Right ventricle myocardium superior (tissue), 1 donor: ENCODE results near the gene TNFSF11. TPM values are rescaled to one million over a fixed set of nuclear protein-coding genes. Genes with fewer than 3 reads are reported as not detected.

ENCODE experiments used
- ATAC-seq: fragments of 200-7000 bp; cut with Tn5 transposase; one replicate; pipeline ENCODE4 v1.9.1; 2020; ENCODE audit warnings: mild to moderate bottlenecking; ENCODE audit not compliant: poor library complexity
- DNase-seq: peaks from one replicate; pipeline ENCODE4 v3.0.0-alpha.2; 2020
- intact Hi-C: fragments of 100-400 bp; cut with DNase I; formaldehyde crosslinking; loops from one replicate; pipeline ENCODE4 v1.11.2; 2022
- total RNA-seq: library from RNA; stranded (reverse); fragmentation: NEBNext Ultra II Directional; extraction: Animal tissue kit (Norgen Biotek cat#: 25700); gene quantifications from one replicate; pipeline ENCODE4 v1.2.1, GENCODE V29; 2021
- donor health status: DM: no; HTN: yes; CAD: no; lungs with severe emphysema.

TNFSF11 gene
- total RNA-seq, 1 donor from 2014 or later, result not detected

DNA sequence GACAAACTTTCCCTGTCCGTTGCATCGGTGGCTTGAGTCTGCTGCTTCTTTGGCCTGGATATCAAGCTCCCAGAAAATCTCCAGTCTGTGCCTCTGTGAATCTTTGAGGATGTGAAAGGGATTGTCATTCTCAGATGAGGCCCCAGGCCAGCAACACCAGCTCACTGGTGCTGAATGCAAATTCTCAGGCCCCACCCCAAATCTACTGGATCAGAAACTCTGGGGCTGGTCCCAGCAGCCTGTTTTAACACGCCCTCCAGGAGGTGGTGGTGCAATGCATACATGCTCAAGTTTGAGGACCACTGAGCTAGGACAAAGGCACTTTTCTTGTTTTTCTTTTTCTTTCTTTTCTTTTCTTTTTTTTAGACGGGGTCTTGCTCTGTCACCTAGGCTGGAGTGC lies 23.6 kb downstream of the TNFSF11 start:
- ATAC-seq (no peak), DNase-seq (no peak)
- intact Hi-C loops, result loop anchor here (10.0 kb wide), 1 partner anchor 1277 kb away; the partner anchor contains the start of genes CCDC122 and LACC1

DNA sequence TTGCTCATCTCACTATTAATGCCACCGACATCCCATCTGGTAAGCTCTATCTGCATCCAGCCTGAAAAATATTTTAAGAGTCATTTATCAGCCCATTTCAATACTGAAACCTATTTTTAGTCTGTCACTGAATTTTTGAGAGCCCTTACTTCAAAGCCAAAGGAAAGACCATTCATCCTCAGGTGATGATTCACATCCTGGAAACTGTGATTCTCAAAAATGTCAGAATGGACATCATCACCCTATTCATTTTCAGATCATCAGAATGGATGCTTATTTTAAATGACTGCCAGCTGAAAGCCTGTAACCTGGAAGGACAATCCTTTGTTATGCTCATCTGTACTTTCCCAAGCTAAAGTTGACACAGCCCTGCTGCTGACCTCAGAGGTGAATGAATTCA lies 27.0 kb downstream of the TNFSF11 start:
- no peak for DNase-seq
- intact Hi-C loops, result loop anchor here (10.0 kb wide), 1 partner anchor 524 kb away; no protein-coding TSS in a partner anchor
- ATAC-seq, result no peak

GRCh38 chr13:42602906-42603305 lies 29.0 kb downstream of the TNFSF11 start:
- no peak for ATAC-seq
- DNase-seq, result no peak
- intact Hi-C loops, result loop anchor here (10.0 kb wide), 1 partner anchor 522 kb away; no protein-coding TSS in a partner anchor

GRCh38 chr13:42603571-42603970 lies 29.6 kb downstream of the TNFSF11 start:
- intact Hi-C loops, result loop anchor here (10.0 kb wide), 1 partner anchor 521 kb away; no protein-coding TSS in a partner anchor
- no peak for DNase-seq
- ATAC-seq, result no peak

- no peak for ATAC-seq
- intact Hi-C loops, result loop anchor here (10.0 kb wide), 1 partner anchor 517 kb away; no protein-coding TSS in a partner anchor
- DNase-seq, result no peak
These were observed 33.6 kb downstream of the TNFSF11 start for GRCh38 chr13:42607546-42607945.

GRCh38 chr13:42610649-42611048 lies 36.7 kb downstream of the TNFSF11 start:
- DNase-seq (no peak), ATAC-seq (no peak)
- intact Hi-C loops, result no loop called here

- DNase-seq, result no peak
- intact Hi-C loops, result no loop called here
- ATAC-seq, result no peak
These were observed 37.3 kb downstream of the TNFSF11 start for GRCh38 chr13:42611086-42611779.

DNA sequence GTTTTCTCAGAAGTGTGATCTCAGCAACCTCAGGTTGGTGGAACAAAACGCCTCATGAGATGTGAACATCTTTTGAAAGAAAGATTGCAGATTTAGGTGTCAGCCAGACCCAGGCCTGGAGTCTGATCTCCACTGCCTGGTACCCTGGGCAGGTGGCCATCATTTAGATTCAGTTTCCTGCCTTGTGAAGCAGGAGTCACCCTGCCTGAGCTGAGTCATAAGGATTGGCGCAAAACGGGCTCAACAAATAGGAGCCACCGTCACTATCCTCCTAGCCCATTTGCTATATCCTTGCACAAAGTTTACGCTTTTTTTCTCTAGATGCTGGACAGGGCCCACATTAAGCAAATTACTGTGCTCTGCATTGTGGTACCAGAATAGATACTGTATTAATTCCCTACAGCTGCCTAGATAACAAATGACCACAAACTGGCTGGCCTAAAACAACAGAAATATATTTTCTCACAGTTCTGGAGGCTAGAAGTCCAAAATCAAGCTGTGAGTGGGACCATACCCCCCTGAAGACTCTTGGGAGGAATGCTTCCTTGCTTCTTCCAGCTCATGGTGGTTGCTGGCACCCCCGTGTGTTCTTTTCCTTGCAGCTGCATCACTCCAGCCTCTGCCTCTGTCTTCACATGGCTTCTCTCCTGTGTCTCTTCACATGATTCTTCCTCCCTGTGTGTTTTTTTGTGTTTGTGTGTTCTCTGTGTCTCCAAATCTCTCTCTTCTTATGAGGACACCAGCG lies 38.2 kb downstream of the TNFSF11 start:
- ATAC-seq (no peak), DNase-seq (no peak)
- intact Hi-C loops, result no loop called here

GRCh38 chr13:42614436-42615035 lies 40.6 kb downstream of the TNFSF11 start:
- DNase-seq, result no peak
- intact Hi-C loops, result no loop called here
- ATAC-seq, result no peak

- intact Hi-C loops, result no loop called here
- no peak for ATAC-seq
- no peak for DNase-seq
These were observed 41.7 kb downstream of the TNFSF11 start for GRCh38 chr13:42615691-42616090.

DNA sequence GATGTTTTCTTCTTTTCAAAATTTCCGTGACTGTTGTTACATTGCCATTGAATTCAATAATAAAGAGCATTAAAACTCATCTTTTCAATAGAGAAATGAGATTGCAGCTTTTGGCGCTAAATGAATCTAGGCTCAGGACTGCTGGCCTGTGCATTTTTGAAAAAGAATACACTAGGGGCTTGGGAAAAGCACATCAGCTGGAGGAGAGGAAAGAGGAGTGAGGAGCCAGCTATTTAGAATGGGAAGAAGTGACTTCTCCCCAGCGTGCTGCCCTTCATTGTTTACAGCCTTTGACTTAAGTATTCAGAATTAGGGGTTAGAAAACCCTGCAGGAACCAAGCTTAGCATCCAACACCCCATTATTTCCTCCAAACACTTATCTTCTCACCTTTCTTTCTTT lies 43.3 kb downstream of the TNFSF11 start:
- DNase-seq (no peak), ATAC-seq (no peak)
- intact Hi-C loops, result no loop called here

- intact Hi-C loops, result no loop called here
- ATAC-seq (no peak), DNase-seq (no peak)
These were observed 50.0 kb downstream of the TNFSF11 start for GRCh38 chr13:42623916-42624315.

- ATAC-seq, result no peak
- DNase-seq, result no peak
- intact Hi-C loops, result no loop called here
These were observed 51.7 kb downstream of the TNFSF11 start for GRCh38 chr13:42625611-42626010.

DNA sequence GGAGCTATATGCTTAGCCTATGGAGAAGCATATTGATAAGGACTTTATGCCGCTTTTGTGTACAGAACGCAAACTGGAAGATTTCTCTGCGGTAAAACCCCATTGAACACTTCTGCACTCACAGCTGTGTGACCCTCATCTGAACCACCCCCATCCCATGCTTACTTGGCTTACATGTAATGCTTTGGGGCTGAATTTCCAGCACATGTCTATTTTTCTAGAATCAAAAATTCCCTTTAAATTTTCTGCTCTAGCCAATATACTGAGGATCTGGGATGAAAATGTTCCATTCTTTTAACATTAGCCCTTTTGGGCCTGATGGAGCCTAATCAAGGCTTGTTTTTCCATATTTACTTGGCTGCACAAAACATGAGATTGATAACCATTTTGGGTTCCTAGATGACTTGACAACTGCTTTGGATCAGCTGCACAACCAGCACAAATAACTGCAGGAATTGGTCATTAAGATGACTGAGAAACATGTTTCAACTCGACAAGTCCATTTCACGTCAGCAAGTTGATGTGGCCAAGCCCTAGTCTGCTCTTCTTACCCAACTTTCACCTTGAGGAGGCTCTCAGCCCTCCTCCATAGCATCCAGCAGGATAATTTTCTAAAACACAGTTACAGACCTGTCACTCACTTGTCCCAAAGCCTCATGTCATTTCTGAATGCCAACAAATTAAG lies 52.4 kb downstream of the TNFSF11 start:
- DNase-seq (no peak), ATAC-seq (no peak)
- intact Hi-C loops, result no loop called here

DNA sequence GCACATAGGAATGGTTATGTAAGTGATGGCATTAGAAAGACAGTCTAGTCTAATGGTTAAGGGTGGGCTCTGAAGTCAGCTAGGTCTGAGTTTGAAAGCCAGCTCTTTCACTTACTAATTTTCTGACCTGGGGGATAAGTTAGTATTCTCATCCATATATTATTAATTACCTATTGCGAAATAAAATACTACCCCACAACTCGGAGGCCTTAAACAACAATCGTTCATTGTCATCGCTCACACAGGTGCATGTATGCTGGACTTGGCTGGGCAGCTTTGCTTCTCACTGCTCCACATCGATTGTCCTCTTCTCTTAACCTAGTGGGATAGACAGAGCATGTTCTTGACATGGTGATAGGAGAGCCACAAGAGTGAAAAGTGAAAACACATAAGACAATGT lies 54.7 kb downstream of the TNFSF11 start:
- ATAC-seq, result no peak
- intact Hi-C loops, result no loop called here
- no peak for DNase-seq

- DNase-seq, result no peak
- intact Hi-C loops, result no loop called here
- no peak for ATAC-seq
These were observed 57.2 kb downstream of the TNFSF11 start for GRCh38 chr13:42631181-42631580.

GRCh38 chr13:42633495-42633894 lies 59.5 kb downstream of the TNFSF11 start:
- DNase-seq (no peak), ATAC-seq (no peak)
- intact Hi-C loops, result no loop called here

- ATAC-seq, result no peak
- intact Hi-C loops, result no loop called here
- no peak for DNase-seq
These were observed 64.1 kb downstream of the TNFSF11 start for GRCh38 chr13:42638101-42638500.

DNA sequence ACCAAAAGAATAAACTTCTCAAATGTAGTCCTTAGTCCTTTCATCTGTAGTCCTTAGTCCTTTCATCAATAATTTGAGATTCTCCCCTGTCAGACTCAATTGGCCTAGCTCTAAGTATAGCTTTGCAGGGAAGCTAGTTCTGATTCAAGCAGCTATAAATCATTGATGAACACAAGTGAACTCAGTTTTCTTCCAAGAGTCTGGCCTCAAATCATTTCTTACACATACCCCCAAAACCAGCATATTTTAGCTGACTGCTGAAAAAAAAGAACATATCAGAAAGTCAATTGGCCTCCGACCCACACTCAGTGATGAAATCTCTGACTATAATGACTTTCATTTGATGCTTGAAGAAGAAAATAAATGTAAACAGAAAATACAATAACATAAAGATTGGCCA lies 64.9 kb downstream of the TNFSF11 start:
- intact Hi-C loops, result no loop called here
- DNase-seq (no peak), ATAC-seq (no peak)
